Testis (tissue), 2 donors: ENCODE data around the gene AGBL4.

Experiments used
- POLR2A ChIP-seq: fragments of 450-650 bp; IDR thresholded peaks from one replicate; pipeline ENCODE4 v1.6.1; 2017; ENCODE audit warnings: antibody characterized with exemption, mild to moderate bottlenecking, moderate library complexity
- TF ChIP-seq, protein P1 (sequence below), 3 experiments: fragments of 450-650 bp in 2 of 3; fragments of 200-600 bp in 1 of 3; sonication (generic) in 1 of 3; IDR thresholded peaks; one replicate each; pipeline ENCODE4 v1.5.1; 2016 to 2019; ENCODE audit warnings: antibody characterized with exemption in 3 of 3, mild to moderate bottlenecking in 2 of 3, moderate library complexity in 1 of 3

DNA sequence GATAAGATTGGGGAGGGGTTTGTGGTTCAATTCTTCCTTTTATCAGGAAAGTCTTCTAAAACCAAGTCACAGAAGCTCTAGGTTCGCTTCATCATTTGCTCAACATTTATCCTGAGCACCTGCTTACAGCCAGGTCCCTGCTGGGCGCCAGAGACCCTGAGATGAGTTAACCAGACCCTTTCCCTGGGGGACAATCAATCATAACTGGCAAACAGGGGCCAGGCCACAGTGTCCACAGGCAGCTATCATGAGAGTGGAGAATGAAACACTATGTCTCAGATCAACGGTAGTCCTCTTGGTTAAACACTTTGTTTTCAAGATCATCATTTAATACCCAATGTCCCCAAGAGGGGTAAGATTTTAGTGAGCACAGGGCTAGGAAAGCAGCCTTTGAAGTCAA, 1393.9 kb downstream of the AGBL4 start:
- TF ChIP-seq, protein P1, sequence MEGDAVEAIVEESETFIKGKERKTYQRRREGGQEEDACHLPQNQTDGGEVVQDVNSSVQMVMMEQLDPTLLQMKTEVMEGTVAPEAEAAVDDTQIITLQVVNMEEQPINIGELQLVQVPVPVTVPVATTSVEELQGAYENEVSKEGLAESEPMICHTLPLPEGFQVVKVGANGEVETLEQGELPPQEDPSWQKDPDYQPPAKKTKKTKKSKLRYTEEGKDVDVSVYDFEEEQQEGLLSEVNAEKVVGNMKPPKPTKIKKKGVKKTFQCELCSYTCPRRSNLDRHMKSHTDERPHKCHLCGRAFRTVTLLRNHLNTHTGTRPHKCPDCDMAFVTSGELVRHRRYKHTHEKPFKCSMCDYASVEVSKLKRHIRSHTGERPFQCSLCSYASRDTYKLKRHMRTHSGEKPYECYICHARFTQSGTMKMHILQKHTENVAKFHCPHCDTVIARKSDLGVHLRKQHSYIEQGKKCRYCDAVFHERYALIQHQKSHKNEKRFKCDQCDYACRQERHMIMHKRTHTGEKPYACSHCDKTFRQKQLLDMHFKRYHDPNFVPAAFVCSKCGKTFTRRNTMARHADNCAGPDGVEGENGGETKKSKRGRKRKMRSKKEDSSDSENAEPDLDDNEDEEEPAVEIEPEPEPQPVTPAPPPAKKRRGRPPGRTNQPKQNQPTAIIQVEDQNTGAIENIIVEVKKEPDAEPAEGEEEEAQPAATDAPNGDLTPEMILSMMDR (IDR thresholded peaks at IDR 0.05) = no peak
- TF ChIP-seq POLR2A = no peak
